Bronchial epithelial cell (primary cell): ENCODE data around the gene GAL. TPM values are rescaled to one million over a fixed set of nuclear protein-coding genes. Genes with fewer than 3 reads are reported as not detected.

ENCODE experiments used
- DNase-seq: peaks from one replicate; pipeline ENCODE4 v3.0.0-alpha.2; 2010; ENCODE audit warnings: low read depth
- FAIRE-seq: peaks from 2 replicates; lab custom pipeline; 2011; peaks lifted over from hg19 to GRCh38; lab: Jason Lieb, UNC
- H3K27me3 ChIP-seq: 2 replicates; pipeline ENCODE4 v1.5.1; 2011; ENCODE audit warnings: low read length; ENCODE audit not compliant: control insufficient read depth, insufficient read depth
- H3K36me3 ChIP-seq: 2 replicates; pipeline ENCODE4 v1.5.1; 2011; ENCODE audit warnings: low read length; ENCODE audit not compliant: control insufficient read depth, insufficient read depth
- H3K4me3 ChIP-seq: 2 replicates; pipeline ENCODE4 v1.5.1; 2011; ENCODE audit warnings: mild to moderate bottlenecking, low read depth, low read length, control low read depth
- total RNA-seq: library from RNA; depleted of rRNA; stranded (reverse); fragments of >200 nt; gene quantifications from 2 replicates; pipeline ENCODE4 v1.2.1, GENCODE V29; 2014
- TF ChIP-seq, protein P1 (sequence below): IDR thresholded peaks from 2 replicates; pipeline ENCODE4 v1.5.1; 2011; ENCODE audit warnings: mild to moderate bottlenecking, moderate library complexity, low read length, control low read depth, inconsistent platforms; ENCODE audit not compliant: insufficient read depth, severe bottlenecking

Gene GAL
- total RNA-seq, 1 donor from 2014 or later, result 0.53 TPM

DNA sequence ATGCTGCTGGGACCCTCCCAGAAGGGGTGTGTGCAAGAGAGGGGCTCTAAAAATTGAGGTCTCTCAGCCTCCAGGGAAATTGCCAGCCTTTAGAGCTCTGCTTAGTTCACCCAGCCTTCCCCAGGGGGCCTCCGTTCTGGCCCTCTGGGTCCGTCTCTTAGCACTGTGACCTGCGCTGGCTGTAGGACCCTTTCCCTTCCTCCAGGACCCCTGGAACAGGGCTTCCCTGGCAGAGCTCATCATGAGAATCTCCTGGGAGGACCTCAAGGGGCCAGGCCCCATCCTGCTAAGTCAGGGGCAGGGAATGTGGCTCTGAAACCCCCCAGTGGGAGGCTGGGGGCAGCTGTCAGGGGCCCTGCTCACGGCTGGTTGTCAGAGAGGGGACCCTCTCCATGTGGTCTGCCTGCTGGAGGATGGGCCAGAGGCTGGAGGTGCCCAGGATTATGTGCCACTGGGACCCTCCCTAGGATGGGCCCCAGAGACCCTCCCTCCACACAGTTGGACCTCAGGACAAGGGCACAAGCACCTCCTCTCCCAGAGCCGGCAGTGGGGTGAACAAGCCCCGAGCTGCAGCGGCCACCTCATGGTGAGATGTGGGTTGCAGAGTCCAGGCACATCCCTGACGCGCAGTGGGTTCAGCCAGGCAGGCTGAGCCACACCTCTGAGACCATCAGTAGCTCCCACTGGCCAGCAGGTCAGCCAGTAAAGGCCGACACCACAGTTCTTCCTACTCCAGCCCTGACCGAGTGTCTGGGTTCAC, 27.1 kb upstream of the GAL start:
- no peaks in the 10 kb centered on the region for H3K36me3 ChIP-seq
- TF ChIP-seq, protein P1, sequence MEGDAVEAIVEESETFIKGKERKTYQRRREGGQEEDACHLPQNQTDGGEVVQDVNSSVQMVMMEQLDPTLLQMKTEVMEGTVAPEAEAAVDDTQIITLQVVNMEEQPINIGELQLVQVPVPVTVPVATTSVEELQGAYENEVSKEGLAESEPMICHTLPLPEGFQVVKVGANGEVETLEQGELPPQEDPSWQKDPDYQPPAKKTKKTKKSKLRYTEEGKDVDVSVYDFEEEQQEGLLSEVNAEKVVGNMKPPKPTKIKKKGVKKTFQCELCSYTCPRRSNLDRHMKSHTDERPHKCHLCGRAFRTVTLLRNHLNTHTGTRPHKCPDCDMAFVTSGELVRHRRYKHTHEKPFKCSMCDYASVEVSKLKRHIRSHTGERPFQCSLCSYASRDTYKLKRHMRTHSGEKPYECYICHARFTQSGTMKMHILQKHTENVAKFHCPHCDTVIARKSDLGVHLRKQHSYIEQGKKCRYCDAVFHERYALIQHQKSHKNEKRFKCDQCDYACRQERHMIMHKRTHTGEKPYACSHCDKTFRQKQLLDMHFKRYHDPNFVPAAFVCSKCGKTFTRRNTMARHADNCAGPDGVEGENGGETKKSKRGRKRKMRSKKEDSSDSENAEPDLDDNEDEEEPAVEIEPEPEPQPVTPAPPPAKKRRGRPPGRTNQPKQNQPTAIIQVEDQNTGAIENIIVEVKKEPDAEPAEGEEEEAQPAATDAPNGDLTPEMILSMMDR, result no peak
- peaks cover 2% of the 10 kb centered on the region for H3K27me3 ChIP-seq
- H3K4me3 ChIP-seq, result no peak overlapping the region
- FAIRE-seq, result no peak
- DNase-seq, result no peak

DNA sequence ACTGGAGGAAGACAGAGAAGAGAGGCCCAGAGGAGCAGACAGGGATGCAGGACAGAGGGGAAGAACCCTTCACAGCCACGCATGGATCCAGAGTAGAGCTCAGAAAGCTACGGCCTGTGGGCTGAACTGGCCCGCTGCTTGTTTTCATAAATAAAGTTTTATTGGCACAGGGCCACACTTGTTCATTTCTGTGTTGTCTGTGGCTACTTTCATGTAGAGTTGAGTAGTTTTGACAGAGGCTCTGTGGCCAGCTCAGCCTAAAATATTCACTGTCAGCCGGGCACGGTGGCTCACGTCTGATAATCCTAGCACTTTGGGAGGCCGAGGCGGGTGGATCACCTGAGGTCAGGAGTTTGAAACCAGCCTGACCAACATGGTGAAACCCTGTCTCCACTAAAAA, 26.2 kb upstream of the GAL start:
- Histone ChIP-seq H3K27me3 (peaks cover 2% of the 10 kb centered on the region), H3K4me3 (no peak overlapping the region), H3K36me3 (no peaks in the 10 kb centered on the region)
- TF ChIP-seq, protein P1, result no peak
- DNase-seq (no peak), FAIRE-seq (no peak)

DNA sequence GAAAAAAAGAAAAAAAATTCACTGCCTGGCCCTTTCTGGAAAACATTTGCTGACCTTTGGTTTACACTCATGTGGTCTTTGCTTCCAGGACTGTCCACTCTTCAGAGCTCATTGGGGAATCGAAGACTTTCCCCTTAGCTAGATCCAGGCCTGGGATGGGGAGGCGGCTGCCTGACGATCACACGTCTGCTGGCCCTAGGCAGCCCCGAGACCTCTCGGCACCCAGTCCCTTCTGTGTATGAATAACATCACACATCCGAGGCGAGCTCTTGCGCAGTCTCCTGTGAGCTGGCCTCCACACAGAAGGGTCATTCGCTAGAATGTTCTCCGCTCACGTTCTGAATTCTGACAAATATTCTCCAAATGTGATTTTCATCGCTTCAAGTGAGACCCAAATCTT, 25.7 kb upstream of the GAL start:
- DNase-seq, result no peak
- no peaks in the 10 kb centered on the region for H3K36me3 ChIP-seq
- H3K4me3 ChIP-seq, result no peak overlapping the region
- FAIRE-seq, result no peak
- TF ChIP-seq, protein P1, result no peak
- H3K27me3 ChIP-seq, result peaks cover 2% of the 10 kb centered on the region

DNA sequence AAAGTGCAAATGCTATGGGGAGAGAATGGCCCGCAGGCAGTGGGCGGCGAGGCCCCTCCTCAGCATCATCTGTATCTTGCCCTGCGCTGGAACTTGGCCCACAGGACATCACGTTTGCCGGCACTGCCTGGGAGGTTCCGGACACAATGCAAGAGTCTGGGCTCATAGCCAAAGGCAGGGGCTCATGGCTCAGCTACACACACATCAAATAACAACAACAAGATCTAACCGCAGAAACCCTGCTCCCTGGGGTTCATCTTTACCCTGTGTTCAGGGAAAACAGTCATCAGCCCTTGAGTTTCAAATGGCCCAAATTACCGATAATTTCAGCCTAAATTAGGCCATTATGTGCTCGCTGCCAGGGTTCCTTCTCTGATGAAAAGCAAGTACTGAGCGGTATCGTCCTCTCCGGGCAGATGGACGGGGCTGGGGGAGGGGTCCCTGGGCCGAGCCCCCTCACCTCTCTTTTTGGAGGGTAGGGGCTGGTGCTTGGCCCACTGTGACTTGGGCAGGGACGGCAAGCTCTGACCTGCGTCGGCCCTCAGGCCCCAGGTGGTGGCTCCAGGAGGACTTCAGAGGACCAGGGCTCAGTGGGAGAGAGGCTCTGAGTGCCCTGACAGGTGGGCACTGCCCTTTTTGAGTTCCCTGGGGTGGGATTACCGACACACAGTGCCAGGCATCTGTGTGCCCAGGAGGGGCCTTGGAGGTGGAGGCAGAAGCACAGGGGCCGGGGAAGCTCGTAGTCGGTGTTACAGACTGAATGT, 25.0 kb upstream of the GAL start:
- peak; percentile 44 for DNase-seq
- TF ChIP-seq, protein P1, result no peak
- H3K27me3 ChIP-seq, result peaks cover 2% of the 10 kb centered on the region
- H3K4me3 ChIP-seq, result no peak overlapping the region
- no peaks in the 10 kb centered on the region for H3K36me3 ChIP-seq
- no peak for FAIRE-seq

DNA sequence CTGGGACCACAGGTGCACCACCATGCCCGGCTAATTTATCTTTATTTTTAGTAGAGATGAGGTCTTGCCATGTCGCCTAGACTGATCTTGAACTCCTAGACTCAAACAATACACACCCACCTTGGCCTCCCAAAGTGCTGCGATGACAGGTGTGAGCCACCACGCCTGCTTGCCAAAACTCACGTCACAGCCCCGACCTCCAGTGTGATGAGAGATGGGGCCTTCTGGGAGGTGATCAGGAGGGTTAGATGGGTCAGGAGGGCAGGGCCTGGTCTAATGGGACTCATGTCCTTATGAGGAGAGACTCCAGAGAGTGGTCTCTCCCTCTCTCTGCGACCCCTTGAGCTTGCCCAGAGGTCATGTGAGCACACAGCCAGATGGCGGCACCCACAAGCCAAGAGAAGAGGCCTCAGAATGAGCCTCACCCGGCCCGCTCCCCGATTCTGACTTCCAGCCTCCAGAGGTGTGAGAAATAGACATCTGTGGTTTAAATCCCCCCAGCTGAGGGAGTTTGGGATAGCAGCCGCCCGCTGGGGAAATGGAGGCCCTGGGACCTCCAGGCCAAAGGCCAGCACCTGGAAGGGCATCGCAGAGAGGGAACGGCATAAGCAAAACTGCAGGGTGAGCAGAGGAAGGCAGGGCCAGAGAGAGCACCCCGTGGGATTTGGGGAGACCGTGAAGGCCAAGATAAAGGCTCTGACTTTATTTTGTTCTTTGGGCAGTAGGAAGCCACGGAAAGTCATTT, 24.1 kb upstream of the GAL start:
- peaks cover 2% of the 10 kb centered on the region for H3K27me3 ChIP-seq
- TF ChIP-seq, protein P1, result no peak
- H3K4me3 ChIP-seq, result no peak overlapping the region
- DNase-seq (no peak), FAIRE-seq (no peak)
- H3K36me3 ChIP-seq, result no peaks in the 10 kb centered on the region
